RWPE1 (cell line): ENCODE data around the gene CA7.

Experiments used
- CTCF ChIA-PET: fragments of 350-600 bp; sonication (Branson Sonifier 250); formaldehyde crosslinking; extraction: SDS; loops from one replicate; lab custom pipeline; 2021; lab: Yijun Ruan, JAX
- POLR2A ChIA-PET: fragments of 400-600 bp; formaldehyde crosslinking; extraction: SDS; loops from one replicate; lab custom pipeline; 2020; ENCODE audit warnings: antibody characterized with exemption; ENCODE audit not compliant: low non-redundant PET; lab: Yijun Ruan, JAX
- DNase-seq: peaks from one replicate; pipeline ENCODE4 v3.0.0; 2012; ENCODE audit warnings: low spot score
- H3K27ac ChIP-seq: fragments of 450-650 bp; 2 replicates; pipeline ENCODE4 v1.5.1; 2017
- CTCF ChIP-seq: fragments of 450-650 bp; conservative IDR thresholded peaks from 2 replicates; pipeline ENCODE4 v1.5.1; 2017; ENCODE audit warnings: low read depth, mild to moderate bottlenecking

CA7 gene

DNA sequence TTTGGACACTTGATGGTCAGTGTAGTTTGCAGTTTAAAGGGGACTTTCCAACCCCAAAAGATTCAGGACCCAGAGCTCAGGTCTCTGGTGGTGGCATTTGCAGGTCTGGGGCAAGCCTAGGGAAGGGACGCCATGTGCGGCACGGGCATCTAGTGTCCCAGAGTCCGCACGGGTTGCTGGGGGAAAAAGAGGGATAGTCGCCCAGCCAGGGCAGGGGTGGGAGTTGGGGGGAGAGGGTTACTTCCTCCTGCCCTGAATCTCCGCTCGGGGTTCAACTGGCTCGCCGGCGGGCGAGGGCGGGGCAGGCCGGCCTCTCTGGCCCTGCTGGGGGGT, 239 bp upstream of the CA7 start:
- no peak for DNase-seq
- POLR2A ChIA-PET: no interaction called here
- CTCF ChIA-PET: interaction anchor here (0.9 kb wide), 1 partner anchor 24 kb away, joined by 3 read pairs; no protein-coding TSS in a partner anchor
- no peak for TF ChIP-seq CTCF
- no peak overlapping the region for H3K27ac ChIP-seq

DNA sequence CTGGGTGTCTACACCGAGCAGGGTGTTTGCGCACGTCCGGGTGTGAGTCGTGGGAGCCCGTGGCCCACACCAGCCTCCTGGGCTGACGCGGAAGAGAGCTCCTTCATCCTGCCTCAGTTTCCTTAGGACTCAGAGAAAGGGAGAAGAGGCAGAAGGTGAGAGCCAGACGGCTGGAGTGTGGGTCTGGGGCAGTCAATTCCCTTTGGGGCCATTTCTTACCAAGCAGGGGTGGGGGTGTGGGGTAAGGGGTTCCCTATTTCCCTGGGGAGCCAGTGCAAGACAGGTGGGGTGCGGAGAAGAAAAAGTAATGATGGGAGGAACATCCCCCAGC, 831 bp downstream of the CA7 start:
- POLR2A ChIA-PET: no interaction called here
- TF ChIP-seq CTCF: no peak
- H3K27ac ChIP-seq: no peak overlapping the region
- DNase-seq: no peak
- CTCF ChIA-PET: interaction anchor here (0.9 kb wide), 1 partner anchor 14 kb away, joined by 3 read pairs; the partner anchor contains the start of gene NAE1

DNA sequence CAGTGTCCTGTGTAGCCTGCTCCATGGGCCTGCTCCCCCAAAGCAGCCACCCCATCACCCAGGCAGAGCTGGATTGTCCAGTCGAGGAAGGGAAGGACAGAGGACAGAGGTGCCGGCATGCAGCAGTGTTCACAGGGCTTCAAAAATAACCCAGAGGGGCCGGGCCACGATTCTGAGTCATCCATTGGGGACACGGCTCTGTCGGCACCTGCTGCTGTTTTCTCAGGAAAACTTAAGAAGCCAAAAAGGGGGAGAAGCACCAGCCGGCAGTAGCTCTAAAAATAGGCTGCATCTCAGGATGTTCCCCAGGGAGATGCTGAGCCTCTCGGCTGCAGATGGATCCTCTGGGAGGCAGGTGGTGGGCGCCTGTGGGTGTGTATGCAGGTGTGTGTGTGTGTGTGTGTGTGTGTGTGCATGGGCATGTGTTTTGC, 1.6 kb downstream of the CA7 start:
- no peak overlapping the region for H3K27ac ChIP-seq
- ChIA-PET POLR2A (no interaction called here), CTCF (interaction anchor here (0.9 kb wide), 1 partner anchor 15 kb away, joined by 3 read pairs; the partner anchor contains the start of gene NAE1)
- no peak for TF ChIP-seq CTCF
- no peak for DNase-seq

DNA sequence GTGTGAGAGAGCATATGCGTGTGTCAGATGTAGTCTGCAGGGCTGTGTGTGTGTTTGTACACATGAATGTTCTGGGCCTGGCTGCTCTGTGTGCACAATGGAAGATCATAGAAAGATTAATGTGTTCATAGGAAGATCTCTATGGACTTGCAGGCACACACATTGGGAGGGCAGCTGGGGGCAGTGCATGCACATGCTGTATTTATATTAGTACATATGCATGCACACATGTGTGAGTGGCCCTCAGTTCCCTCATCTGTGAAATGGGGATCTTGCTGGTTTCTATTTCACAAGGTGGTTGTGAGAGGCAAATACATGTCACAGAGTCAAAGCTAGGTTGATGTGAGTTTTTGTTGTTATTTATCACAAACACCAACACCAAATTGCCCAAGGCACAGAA, 2.1 kb downstream of the CA7 start:
- no peak for DNase-seq
- H3K27ac ChIP-seq: no peak overlapping the region
- ChIA-PET CTCF (no interaction called here), POLR2A (no interaction called here)
- TF ChIP-seq CTCF: no peak

DNA sequence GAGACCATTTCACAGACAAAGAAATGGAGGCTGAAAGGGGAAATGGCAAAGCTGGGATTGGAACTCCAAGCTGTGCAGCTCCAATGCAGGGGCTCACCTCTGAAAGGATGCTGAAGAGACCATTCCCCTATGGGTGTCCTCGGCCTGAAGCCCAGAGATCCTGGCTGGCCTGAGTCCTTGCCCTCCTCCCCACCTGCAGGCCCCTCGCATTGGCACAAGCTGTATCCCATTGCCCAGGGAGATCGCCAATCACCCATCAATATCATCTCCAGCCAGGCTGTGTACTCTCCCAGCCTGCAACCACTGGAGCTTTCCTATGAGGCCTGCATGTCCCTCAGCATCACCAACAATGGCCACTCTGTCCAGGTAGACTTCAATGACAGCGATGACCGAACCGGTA, 2.6 kb downstream of the CA7 start:
- H3K27ac ChIP-seq: no peak overlapping the region
- ChIA-PET POLR2A (no interaction called here), CTCF (no interaction called here)
- DNase-seq: no peak
- no peak for TF ChIP-seq CTCF

DNA sequence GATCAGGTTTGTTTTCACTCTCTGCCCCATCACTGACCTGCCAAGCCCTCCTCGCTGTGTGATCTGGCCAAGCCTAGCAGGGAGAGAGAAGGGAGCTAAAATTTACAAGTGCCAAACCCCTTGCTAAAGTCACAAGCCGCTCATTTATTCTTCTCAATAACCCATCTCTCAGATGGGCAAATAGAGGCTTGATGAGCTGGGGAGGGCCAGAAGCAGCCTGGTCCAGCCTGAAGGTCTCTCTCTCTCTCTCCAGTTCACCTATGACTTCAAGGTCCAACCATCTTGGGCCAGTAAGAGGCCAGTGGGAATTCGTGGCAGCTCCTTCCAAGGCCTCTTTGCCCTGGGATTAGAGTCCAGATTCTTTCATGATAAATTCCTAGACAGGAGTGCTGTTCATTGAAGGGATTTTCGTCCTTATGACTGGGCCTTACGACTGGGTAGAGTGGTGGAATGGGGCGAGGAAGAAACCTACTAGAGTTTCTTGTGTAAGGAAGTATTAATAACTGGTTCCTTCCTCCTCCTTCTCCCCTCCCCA, 3.4 kb downstream of the CA7 start:
- CTCF ChIA-PET: interaction anchor here (0.7 to 1.0 kb wide), 2 partner anchors 26 to 441 kb away, joined by 3 to 7 read pairs; no protein-coding TSS in a partner anchor
- TF ChIP-seq CTCF: no peak
- POLR2A ChIA-PET: no interaction called here
- no peak for DNase-seq
- no peak overlapping the region for H3K27ac ChIP-seq
